Esophagus muscularis mucosa (tissue), 4 donors: ENCODE results near the gene COL26A1. TPM values are rescaled to one million over a fixed set of nuclear protein-coding genes. Genes with fewer than 3 reads are reported as not detected.
"Not testable (repeated sequence)": the region's sequence is repeated elsewhere in the genome, so short reads cannot be mapped to it uniquely, and the experiment has no call there.

ENCODE experiments used
- DNase-seq: peaks from one replicate; pipeline ENCODE4 v3.0.0-alpha.2; 2017; ENCODE audit errors: extremely low spot score
- H3K27ac ChIP-seq, 4 donors: fragments of 200-600 bp; sonication (generic); replicated peaks in 1 of 4; 1 replicate in 3 of 4; 2 replicates in 1 of 4; pipeline ENCODE4 v1.5.1; 2016 to 2019; ENCODE audit warnings: mild to moderate bottlenecking in 1 of 4
- H3K27me3 ChIP-seq, 4 donors: fragments of 200-600 bp; sonication (generic); one replicate each; pipeline versions ENCODE4 v1.5.1 to v1.6.0; 2016 to 2019
- H3K36me3 ChIP-seq, 4 donors: fragments of 200-600 bp; sonication (generic); one replicate each; pipeline ENCODE4 v1.5.1; 2016 to 2019
- H3K4me1 ChIP-seq, 4 donors: fragments of 200-600 bp; sonication (generic); one replicate each; pipeline ENCODE4 v1.5.1; 2016 to 2019
- H3K4me3 ChIP-seq, 4 donors: fragments of 200-600 bp; sonication (generic); 1 replicate in 2 of 4; 2 replicates in 2 of 4; pipeline ENCODE4 v1.5.1; 2016 to 2019; ENCODE audit warnings: mild to moderate bottlenecking in 4 of 4, moderate library complexity in 1 of 4
- H3K9me3 ChIP-seq, 4 donors: fragments of 200-600 bp; sonication (generic); 1 replicate in 3 of 4; 2 replicates in 1 of 4; pipeline ENCODE4 v1.5.1; 2016 to 2019
- EP300 ChIP-seq: sonication (generic); formaldehyde crosslinking; IDR thresholded peaks from one replicate; pipeline ENCODE4 v1.6.1; 2017; ENCODE audit warnings: antibody characterized with exemption
- POLR2A ChIP-seq: fragments of 450-650 bp; IDR thresholded peaks from one replicate; pipeline ENCODE4 v1.6.1; 2017; ENCODE audit warnings: antibody characterized with exemption, moderate library complexity, mild to moderate bottlenecking, low read depth
- POLR2AphosphoS5 ChIP-seq, 2 donors: sonication (generic); formaldehyde crosslinking; IDR thresholded peaks; one replicate each; pipeline ENCODE4 v1.6.1; 2017; ENCODE audit warnings: antibody characterized with exemption in 2 of 2
- WGBS: methylation state at CpG from one replicate; pipeline ENCODE4 v1.1.5; 2018; 5-methylcytosine and 5-hydroxymethylcytosine counted together
- intact Hi-C: fragments of 100-400 bp; cut with DNase I; formaldehyde crosslinking; loops from one replicate; pipeline ENCODE4 v1.15.1; 2023
- total RNA-seq, 4 donors: library from RNA; depleted of rRNA; stranded (reverse); fragments of >200 nt; gene quantifications; one replicate each; pipeline versions ENCODE4 v1.1.0 to v1.2.1, GENCODE V29; 2016
- TF ChIP-seq, protein P1 (sequence below), 3 experiments: fragments of 200-600 bp in 2 of 3; fragments of 450-650 bp in 1 of 3; sonication (generic) in 2 of 3; IDR thresholded peaks; one replicate each; pipeline ENCODE4 v1.5.1; 2017 to 2019; ENCODE audit warnings: antibody characterized with exemption in 3 of 3, mild to moderate bottlenecking in 2 of 3, moderate library complexity in 1 of 3

COL26A1 gene
- total RNA-seq, 4 donors from 2014 or later: not detected

DNA sequence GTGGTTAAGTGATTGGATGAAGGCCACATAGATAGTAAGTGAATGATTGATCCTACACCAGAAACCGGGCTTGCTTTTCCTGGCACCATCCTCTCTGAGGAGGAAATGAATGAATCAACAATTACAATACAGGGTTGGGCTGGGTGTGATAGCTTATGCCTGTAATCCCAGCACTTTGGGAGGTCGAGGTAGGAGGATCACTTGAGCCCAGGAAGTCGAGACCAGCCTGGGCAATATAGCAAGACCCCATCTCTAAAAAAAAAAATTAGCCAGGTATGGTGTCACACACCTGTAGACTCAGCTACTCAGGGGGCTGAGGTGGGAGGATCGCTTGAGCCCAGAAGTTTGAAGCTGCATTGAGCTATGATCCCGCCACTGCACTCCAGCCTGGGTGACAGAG lies 111.5 kb downstream of the COL26A1 start:
- intact Hi-C loops: no loop called here
- H3K9me3 ChIP-seq: peaks cover 0 to 12% (median 8%) of the 10 kb centered on the region in 4 donors
- TF ChIP-seq POLR2A: no peak
- TF ChIP-seq EP300: no peak
- TF ChIP-seq POLR2AphosphoS5 (IDR thresholded peaks at IDR 0.05): no peak
- TF ChIP-seq, protein P1, sequence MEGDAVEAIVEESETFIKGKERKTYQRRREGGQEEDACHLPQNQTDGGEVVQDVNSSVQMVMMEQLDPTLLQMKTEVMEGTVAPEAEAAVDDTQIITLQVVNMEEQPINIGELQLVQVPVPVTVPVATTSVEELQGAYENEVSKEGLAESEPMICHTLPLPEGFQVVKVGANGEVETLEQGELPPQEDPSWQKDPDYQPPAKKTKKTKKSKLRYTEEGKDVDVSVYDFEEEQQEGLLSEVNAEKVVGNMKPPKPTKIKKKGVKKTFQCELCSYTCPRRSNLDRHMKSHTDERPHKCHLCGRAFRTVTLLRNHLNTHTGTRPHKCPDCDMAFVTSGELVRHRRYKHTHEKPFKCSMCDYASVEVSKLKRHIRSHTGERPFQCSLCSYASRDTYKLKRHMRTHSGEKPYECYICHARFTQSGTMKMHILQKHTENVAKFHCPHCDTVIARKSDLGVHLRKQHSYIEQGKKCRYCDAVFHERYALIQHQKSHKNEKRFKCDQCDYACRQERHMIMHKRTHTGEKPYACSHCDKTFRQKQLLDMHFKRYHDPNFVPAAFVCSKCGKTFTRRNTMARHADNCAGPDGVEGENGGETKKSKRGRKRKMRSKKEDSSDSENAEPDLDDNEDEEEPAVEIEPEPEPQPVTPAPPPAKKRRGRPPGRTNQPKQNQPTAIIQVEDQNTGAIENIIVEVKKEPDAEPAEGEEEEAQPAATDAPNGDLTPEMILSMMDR (IDR thresholded peaks at IDR 0.05): no peak
- no peak for DNase-seq
- no peak overlapping the region for H3K27ac ChIP-seq
- 80% methylated on average over 5 of the region's 5 CpGs for WGBS
- H3K36me3 ChIP-seq: no peaks in the 10 kb centered on the region
- peaks cover 0 to 8% (median 0%) of the 10 kb centered on the region in 4 donors for H3K27me3 ChIP-seq
- no peak overlapping the region for H3K4me3 ChIP-seq
- no peaks in the 10 kb centered on the region for H3K4me1 ChIP-seq

DNA sequence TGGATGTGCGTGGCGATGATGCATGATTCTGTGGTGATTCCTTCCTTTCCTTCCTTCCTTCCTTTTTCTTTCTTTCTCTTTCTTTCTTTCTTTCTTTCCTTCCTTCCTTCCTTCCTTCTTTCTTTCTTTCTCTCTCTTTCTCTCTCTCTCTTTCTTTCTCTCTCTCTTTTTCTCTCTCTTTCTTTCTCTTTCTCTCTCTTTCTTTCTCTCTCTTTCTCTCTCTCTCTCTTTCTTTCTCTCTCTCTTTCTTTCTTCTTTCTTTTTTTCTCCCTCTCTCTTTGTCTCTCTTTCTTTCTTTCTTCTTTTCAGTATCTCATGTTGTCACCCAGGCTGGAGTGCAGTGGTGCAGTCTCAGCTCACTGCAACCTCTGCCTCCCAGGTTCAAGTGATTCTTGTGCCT lies 113.0 kb downstream of the COL26A1 start:
- peaks cover 0 to 25% (median 18%) of the 10 kb centered on the region in 4 donors for H3K9me3 ChIP-seq
- H3K36me3 ChIP-seq, DNase-seq, H3K4me3 ChIP-seq, H3K27me3 ChIP-seq, H3K27ac ChIP-seq, intact Hi-C loops, H3K4me1 ChIP-seq: not testable (repeated sequence)
- 92% methylated on average over 2 of the region's 2 CpGs for WGBS

DNA sequence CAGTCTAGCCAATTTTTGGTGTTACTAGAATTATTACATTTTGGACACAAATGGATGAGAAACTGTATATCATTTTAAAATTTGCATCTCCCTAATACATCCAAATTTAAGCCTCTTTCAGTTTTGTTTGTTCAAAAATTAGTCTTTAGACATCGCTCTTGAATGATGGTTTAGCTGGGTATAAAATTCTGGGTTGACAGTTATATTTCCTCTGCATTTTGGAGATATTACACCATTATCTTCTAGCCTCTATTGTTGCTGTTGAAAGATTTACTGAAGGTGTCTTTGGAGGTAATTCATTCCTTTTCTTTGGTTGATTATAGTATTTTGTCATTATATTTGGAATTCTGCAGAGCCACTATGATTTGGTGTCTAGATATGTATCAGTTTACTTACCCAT lies 116.5 kb downstream of the COL26A1 start:
- intact Hi-C loops: no loop called here
- DNase-seq: no peak
- Histone ChIP-seq H3K27me3 (peaks cover 0 to 3% (median 0%) of the 10 kb centered on the region in 4 donors), H3K4me1 (no peaks in the 10 kb centered on the region), H3K36me3 (no peaks in the 10 kb centered on the region), H3K27ac (no peak overlapping the region), H3K4me3 (no peak overlapping the region), H3K9me3 (peaks cover 0 to 26% (median 18%) of the 10 kb centered on the region in 4 donors)
- WGBS: 95% methylated on average over 1 of the region's 1 CpG
- TF ChIP-seq EP300 (no peak), POLR2AphosphoS5 (IDR thresholded peaks at IDR 0.05) (no peak), POLR2A (no peak)
- TF ChIP-seq, protein P1 (IDR thresholded peaks at IDR 0.05): no peak

DNA sequence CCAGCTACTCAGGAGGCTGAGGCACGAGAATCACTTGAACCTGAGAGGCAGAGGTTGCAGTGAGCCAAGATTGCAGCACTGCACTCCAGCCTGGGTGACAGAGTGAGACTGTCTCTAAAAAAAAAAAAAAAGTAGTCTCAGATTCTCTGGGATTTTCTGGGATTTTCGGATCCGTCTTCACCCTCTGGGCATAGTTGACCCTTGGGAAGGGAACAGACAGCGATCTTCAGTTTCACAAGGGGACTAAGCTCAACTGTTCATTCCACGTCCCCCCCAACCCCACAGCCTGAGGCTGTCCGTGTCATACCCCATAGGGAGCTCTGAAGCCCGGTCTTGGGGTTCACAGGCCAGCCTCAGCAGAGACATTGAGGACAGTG lies 123.4 kb downstream of the COL26A1 start:
- 82% methylated on average over 7 of the region's 7 CpGs for WGBS
- H3K27ac ChIP-seq: not testable (repeated sequence)

DNA sequence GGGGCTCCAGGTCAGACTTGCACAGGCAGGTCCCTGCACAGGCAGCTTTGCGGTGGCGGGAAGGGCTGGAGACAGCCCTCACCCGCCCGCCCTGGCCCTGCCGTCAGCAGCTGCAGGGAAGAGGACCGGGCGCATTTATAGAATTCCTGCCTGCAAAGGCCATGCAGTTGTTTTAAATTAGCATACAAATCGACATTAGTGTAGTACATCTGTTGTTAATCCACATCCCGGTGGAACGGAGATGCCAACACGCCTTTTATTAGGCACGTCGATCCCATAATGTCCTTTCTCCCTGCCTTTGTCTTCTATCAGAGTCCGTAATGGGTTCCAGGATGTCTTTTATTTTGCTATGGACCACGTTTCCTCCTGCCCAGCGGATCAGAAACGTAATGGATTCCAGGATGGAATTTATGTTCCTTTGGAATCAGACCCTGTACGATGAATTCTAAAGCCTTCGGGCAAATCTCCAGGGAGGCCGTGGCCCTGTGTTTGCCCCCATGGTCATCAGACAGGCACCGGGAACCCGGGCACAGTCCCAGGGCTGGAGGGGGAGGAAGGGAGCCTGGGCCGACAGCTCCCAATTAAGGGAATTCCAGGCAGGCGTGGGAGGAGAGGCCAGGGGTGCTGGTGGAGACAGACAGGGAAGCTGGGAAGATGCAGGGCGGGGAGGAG lies 123.9 kb downstream of the COL26A1 start:
- no peaks in the 10 kb centered on the region for H3K36me3 ChIP-seq
- DNase-seq: no peak
- peaks cover 0 to 11% (median 8%) of the 10 kb centered on the region in 4 donors for H3K4me1 ChIP-seq
- 47% methylated on average over 21 of the region's 25 CpGs for WGBS
- H3K27ac ChIP-seq: no peak overlapping the region
- TF ChIP-seq EP300 (no peak), POLR2A (no peak), POLR2AphosphoS5 (IDR thresholded peaks at IDR 0.05) (no peak)
- TF ChIP-seq, protein P1 (IDR thresholded peaks at IDR 0.05): no peak
- no peak overlapping the region for H3K4me3 ChIP-seq
- peaks cover 0 to 18% (median 0%) of the 10 kb centered on the region in 4 donors for H3K27me3 ChIP-seq
- H3K9me3 ChIP-seq: no peaks in the 10 kb centered on the region
- intact Hi-C loops: no loop called here

More for the DNA sequence above, 123.4 kb downstream of the COL26A1 start:
- peaks cover 0 to 11% (median 8%) of the 10 kb centered on the region in 4 donors for H3K4me1 ChIP-seq
- peaks cover 0 to 15% (median 0%) of the 10 kb centered on the region in 4 donors for H3K27me3 ChIP-seq
- intact Hi-C loops, H3K36me3 ChIP-seq, H3K9me3 ChIP-seq, H3K4me3 ChIP-seq, DNase-seq: not testable (repeated sequence)

DNA sequence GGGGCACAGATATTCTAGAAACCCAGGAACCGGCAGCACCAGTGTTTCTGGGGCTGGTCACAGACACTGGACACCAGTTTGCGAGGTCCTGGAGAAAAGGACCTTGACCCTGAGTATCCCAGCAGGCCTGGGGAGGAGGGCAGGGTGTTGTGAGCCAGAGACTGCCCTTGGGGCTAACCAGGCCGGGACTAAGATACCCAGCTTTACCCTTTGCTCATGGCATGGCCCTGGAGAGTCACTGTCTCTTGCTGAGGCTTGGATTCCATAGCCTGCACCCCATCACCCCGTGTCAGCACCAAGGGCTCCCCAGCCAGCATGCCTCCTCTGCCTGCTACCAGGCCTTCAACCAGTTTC lies 124.4 kb downstream of the COL26A1 start:
- H3K9me3 ChIP-seq: no peaks in the 10 kb centered on the region
- no peaks in the 10 kb centered on the region for H3K36me3 ChIP-seq
- DNase-seq: no peak
- no peak overlapping the region for H3K4me3 ChIP-seq
- intact Hi-C loops: no loop called here
- peaks cover 0 to 20% (median 0%) of the 10 kb centered on the region in 4 donors for H3K27me3 ChIP-seq
- no peak for TF ChIP-seq EP300
- TF ChIP-seq POLR2AphosphoS5 (IDR thresholded peaks at IDR 0.05): no peak
- TF ChIP-seq, protein P1 (IDR thresholded peaks at IDR 0.05): no peak
- TF ChIP-seq POLR2A: no peak
- H3K4me1 ChIP-seq: peaks cover 0 to 11% (median 8%) of the 10 kb centered on the region in 4 donors
- H3K27ac ChIP-seq: no peak overlapping the region
- 71% methylated on average over 4 of the region's 4 CpGs for WGBS
